Testis (tissue), 2 donors: Measurements from ENCODE around the gene PRKCA.

ENCODE experiments used
- POLR2A ChIP-seq: fragments of 450-650 bp; IDR thresholded peaks from one replicate; pipeline ENCODE4 v1.6.1; 2017; ENCODE audit warnings: antibody characterized with exemption, mild to moderate bottlenecking, moderate library complexity
- TF ChIP-seq, protein P1 (sequence below), 3 experiments: fragments of 450-650 bp in 2 of 3; fragments of 200-600 bp in 1 of 3; sonication (generic) in 1 of 3; IDR thresholded peaks; one replicate each; pipeline ENCODE4 v1.5.1; 2016 to 2019; ENCODE audit warnings: antibody characterized with exemption in 3 of 3, mild to moderate bottlenecking in 2 of 3, moderate library complexity in 1 of 3

GRCh38 chr17:66445229-66445628 is 142.8 kb downstream of the PRKCA start:
- TF ChIP-seq, protein P1, sequence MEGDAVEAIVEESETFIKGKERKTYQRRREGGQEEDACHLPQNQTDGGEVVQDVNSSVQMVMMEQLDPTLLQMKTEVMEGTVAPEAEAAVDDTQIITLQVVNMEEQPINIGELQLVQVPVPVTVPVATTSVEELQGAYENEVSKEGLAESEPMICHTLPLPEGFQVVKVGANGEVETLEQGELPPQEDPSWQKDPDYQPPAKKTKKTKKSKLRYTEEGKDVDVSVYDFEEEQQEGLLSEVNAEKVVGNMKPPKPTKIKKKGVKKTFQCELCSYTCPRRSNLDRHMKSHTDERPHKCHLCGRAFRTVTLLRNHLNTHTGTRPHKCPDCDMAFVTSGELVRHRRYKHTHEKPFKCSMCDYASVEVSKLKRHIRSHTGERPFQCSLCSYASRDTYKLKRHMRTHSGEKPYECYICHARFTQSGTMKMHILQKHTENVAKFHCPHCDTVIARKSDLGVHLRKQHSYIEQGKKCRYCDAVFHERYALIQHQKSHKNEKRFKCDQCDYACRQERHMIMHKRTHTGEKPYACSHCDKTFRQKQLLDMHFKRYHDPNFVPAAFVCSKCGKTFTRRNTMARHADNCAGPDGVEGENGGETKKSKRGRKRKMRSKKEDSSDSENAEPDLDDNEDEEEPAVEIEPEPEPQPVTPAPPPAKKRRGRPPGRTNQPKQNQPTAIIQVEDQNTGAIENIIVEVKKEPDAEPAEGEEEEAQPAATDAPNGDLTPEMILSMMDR (IDR thresholded peaks at IDR 0.05), result no peak
- TF ChIP-seq POLR2A, result no peak
